DOHH2 (cell line): ENCODE measurements around the gene WSCD2.

Experiments
- EZH2phosphoT487 ChIP-seq: fragments of 200-600 bp; sonication (generic); IDR thresholded peaks from 2 replicates; pipeline ENCODE4 v1.6.1; 2017; ENCODE audit warnings: borderline replicate concordance, mild to moderate bottlenecking, antibody characterized with exemption, low read length, moderate library complexity, mixed read lengths
- TF ChIP-seq, protein P1 (sequence below): fragments of 200-600 bp; sonication (generic); IDR thresholded peaks from one replicate; pipeline ENCODE4 v1.5.1; 2014; ENCODE audit warnings: antibody characterized with exemption, mild to moderate bottlenecking, low read depth, low read length; ENCODE audit not compliant: poor library complexity, severe bottlenecking

DNA sequence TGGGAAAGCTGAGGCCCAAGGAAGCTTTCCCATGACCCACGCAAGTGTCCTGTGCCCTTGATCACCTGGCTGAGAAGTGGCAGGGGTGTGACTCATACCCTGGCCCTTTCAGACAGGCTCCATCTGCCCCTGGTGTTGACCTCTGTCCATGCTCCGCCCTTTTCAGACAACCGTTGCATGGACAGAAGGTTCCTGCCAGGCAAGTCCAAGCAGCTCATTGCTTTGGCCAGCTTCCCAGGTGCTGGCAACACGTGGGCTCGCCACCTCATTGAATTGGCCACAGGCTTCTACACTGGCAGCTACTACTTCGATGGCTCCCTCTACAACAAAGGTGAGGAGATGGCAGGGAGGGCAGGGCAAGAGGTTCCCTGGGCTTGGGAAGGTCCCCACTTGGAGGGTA, 103.5 kb downstream of the WSCD2 start:
- TF ChIP-seq, protein P1, sequence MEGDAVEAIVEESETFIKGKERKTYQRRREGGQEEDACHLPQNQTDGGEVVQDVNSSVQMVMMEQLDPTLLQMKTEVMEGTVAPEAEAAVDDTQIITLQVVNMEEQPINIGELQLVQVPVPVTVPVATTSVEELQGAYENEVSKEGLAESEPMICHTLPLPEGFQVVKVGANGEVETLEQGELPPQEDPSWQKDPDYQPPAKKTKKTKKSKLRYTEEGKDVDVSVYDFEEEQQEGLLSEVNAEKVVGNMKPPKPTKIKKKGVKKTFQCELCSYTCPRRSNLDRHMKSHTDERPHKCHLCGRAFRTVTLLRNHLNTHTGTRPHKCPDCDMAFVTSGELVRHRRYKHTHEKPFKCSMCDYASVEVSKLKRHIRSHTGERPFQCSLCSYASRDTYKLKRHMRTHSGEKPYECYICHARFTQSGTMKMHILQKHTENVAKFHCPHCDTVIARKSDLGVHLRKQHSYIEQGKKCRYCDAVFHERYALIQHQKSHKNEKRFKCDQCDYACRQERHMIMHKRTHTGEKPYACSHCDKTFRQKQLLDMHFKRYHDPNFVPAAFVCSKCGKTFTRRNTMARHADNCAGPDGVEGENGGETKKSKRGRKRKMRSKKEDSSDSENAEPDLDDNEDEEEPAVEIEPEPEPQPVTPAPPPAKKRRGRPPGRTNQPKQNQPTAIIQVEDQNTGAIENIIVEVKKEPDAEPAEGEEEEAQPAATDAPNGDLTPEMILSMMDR = no peak
- no peak for TF ChIP-seq EZH2phosphoT487
